ENCODE measurements around the gene OTOP3.

OTOP3 gene

DNA sequence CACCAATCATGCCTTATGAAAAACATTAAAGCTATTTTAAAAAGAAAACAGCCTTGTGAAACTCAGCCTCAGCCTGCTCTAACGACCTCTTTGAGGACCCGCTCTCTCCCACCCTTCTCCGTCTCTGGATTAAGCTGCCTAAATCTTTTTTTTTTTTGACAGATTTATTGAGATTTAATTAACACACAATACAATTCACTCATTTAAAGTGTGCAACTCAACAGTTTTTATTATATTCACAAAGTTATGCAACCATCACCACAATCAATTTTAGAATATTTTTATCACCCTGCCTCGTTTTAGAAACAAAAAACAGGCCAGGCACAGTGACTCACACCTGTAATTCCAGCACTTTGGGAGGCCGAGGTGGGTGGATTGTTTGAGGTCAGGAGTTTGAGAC, 60.1 kb downstream of the OTOP3 start:
- H3K27me3 ChIP-seq (ENCODE audit: insufficient read depth, low read length): no peaks in the 10 kb centered on the region
- peaks cover 7% of the 10 kb centered on the region for H3K36me3 ChIP-seq (ENCODE audit: insufficient read depth, low read length)
- H3K9me3 ChIP-seq (ENCODE audit: insufficient read depth, low read depth, low read length): no peaks in the 10 kb centered on the region
- no peaks in the 10 kb centered on the region for H3K4me1 ChIP-seq (ENCODE audit: insufficient read depth, low read length)
- no peak overlapping the region for H3K27ac ChIP-seq (ENCODE audit: low read depth, low read length)
- H3K9ac ChIP-seq (ENCODE audit: low read depth, low read length): no peak overlapping the region
- H3K4me3 ChIP-seq (ENCODE audit: low read length): no peak overlapping the region
- WGBS: 96% methylated on average over 4 of the region's 5 CpGs

DNA sequence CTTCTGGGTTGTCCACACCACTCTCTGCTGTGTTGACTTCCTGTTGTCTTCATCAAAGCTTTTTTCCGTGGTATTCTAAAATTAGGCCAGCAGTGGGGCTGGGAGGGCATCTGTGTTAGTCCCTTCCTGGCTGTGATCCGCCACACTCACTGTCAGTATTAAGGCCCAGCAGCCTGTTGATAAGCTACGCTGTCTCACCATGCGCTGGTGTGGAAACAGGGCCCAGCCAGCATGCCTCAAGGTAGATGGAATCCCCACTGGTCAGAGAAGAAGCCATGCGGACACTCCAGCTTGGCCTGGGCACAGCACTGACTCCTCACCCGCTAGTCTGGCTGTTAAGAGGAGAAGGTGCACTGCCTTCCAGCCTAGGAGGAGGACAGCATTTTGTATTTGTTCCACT, 63.1 kb downstream of the OTOP3 start:
- no peaks in the 10 kb centered on the region for H3K4me1 ChIP-seq (ENCODE audit: insufficient read depth, low read length)

DNA sequence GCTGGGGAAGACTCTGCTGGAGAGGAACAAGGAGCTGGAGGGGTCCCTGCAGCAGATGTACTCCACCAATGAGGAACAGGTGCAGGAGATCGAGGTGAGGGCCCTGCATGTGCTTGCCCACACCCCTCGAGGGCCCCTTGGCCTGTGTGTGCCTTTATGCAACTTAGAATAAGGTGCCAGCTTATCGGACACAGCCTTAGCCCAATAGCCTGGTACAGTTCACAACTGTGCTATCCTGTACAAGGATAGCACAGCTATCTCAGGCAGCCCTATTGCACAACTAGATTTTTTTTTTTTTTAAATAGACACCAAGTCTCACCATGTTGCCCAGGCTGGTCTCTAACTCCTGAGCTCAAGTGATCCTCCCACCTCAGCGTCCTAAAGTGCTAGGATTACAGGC, 63.8 kb downstream of the OTOP3 start:
- Histone ChIP-seq H3K9ac (ENCODE audit: low read depth, low read length) (no peak overlapping the region), H3K36me3 (ENCODE audit: insufficient read depth, low read length) (peaks cover 35% of the 10 kb centered on the region), H3K4me1 (ENCODE audit: insufficient read depth, low read length) (no peaks in the 10 kb centered on the region), H3K27ac (ENCODE audit: low read depth, low read length) (no peak overlapping the region), H3K27me3 (ENCODE audit: insufficient read depth, low read length) (no peaks in the 10 kb centered on the region), H3K4me3 (ENCODE audit: low read length) (no peak overlapping the region), H3K9me3 (ENCODE audit: insufficient read depth, low read depth, low read length) (no peaks in the 10 kb centered on the region)
- WGBS: 92% methylated on average over 4 of the region's 4 CpGs

More for the DNA sequence above, 63.1 kb downstream of the OTOP3 start:
- Histone ChIP-seq H3K27me3 (ENCODE audit: insufficient read depth, low read length) (no peaks in the 10 kb centered on the region), H3K36me3 (ENCODE audit: insufficient read depth, low read length) (peaks cover 28% of the 10 kb centered on the region), H3K9ac (ENCODE audit: low read depth, low read length) (no peak overlapping the region), H3K9me3 (ENCODE audit: insufficient read depth, low read depth, low read length) (no peaks in the 10 kb centered on the region), H3K4me3 (ENCODE audit: low read length) (no peak overlapping the region), H3K27ac (ENCODE audit: low read depth, low read length) (no peak overlapping the region)
- WGBS: 92% methylated on average over 6 of the region's 6 CpGs

All from HUES64 (cell line).